Stomach (tissue), 9 donors: ENCODE measurements around the gene THAP10. TPM values are rescaled to one million over a fixed set of nuclear protein-coding genes. Genes with fewer than 3 reads are reported as not detected.
"Not testable (repeated sequence)": the region's sequence is repeated elsewhere in the genome, so short reads cannot be mapped to it uniquely, and the experiment has no call there.

ENCODE experiments used
- DNase-seq, 2 donors: peaks; one replicate each; pipeline versions ENCODE4 v3.0.0 to v3.0.0-alpha.2; 2013 to 2019
- H3K27ac ChIP-seq, 5 donors: fragments of 200-600 bp in 4 of 5; sonication (generic) in 4 of 5; one replicate each; pipeline ENCODE4 v1.5.1; 2013 to 2019; ENCODE audit warnings: mild to moderate bottlenecking in 1 of 5, moderate library complexity in 1 of 5
- H3K27me3 ChIP-seq, 3 donors: fragments of 200-600 bp; sonication (generic); one replicate each; pipeline ENCODE4 v1.5.1; 2017 to 2019; ENCODE audit warnings: mixed run types in 1 of 3
- H3K36me3 ChIP-seq, 4 donors: fragments of 200-600 bp; sonication (generic); 1 replicate in 3 of 4; 2 replicates in 1 of 4; pipeline ENCODE4 v1.5.1; 2016 to 2019
- H3K4me1 ChIP-seq, 4 donors: fragments of 200-600 bp; sonication (generic); one replicate each; pipeline ENCODE4 v1.5.1; 2016 to 2019
- H3K4me3 ChIP-seq, 4 donors: fragments of 200-600 bp; sonication (generic) in 3 of 4; one replicate each; pipeline ENCODE4 v1.5.1; 2016 to 2019; ENCODE audit warnings: mild to moderate bottlenecking in 1 of 4
- H3K9me3 ChIP-seq, 4 donors: fragments of 200-600 bp; sonication (generic); one replicate each; pipeline ENCODE4 v1.5.1; 2016 to 2019
- EP300 ChIP-seq: sonication (generic); formaldehyde crosslinking; IDR thresholded peaks from one replicate; pipeline ENCODE4 v1.6.1; 2017; ENCODE audit warnings: antibody characterized with exemption
- POLR2A ChIP-seq, 4 donors: fragments of 450-650 bp; IDR thresholded peaks; one replicate each; pipeline ENCODE4 v1.6.1; 2016; ENCODE audit warnings: antibody characterized with exemption in 4 of 4, control low read depth in 2 of 4, mild to moderate bottlenecking in 1 of 4, moderate library complexity in 1 of 4
- POLR2AphosphoS5 ChIP-seq, 3 donors: sonication (generic); formaldehyde crosslinking; IDR thresholded peaks; one replicate each; pipeline ENCODE4 v1.6.1; 2016; ENCODE audit warnings: antibody characterized with exemption in 3 of 3
- WGBS, 5 donors: extraction: QIAGEN DNeasy Blood & Tissue Kit in 3 of 5; methylation state at CpG; one replicate each; pipeline versions ENCODE4 v1.1.5 to v1.1.7; 2013 to 2018; 5-methylcytosine and 5-hydroxymethylcytosine counted together
- intact Hi-C: fragments of 100-400 bp; cut with DNase I; formaldehyde crosslinking; loops from one replicate; pipeline ENCODE4 v1.15.1; 2023; ENCODE audit warnings: low total_unique reads
- polyA plus RNA-seq, 3 donors: library from polyadenylated mRNA; stranded (reverse); fragments of 200-250 nt; gene quantifications; one replicate each; pipeline ENCODE4 v1.2.3, GENCODE V29; 2013
- total RNA-seq, 5 donors: library from RNA; depleted of rRNA; stranded (reverse); fragments of >200 nt; gene quantifications; one replicate each; pipeline versions ENCODE4 v1.1.0 to v1.2.3, GENCODE V29; 2014 to 2016
- TF ChIP-seq, protein P1 (sequence below), 7 experiments: fragments of 450-650 bp in 4 of 7; fragments of 200-600 bp in 3 of 7; sonication (generic) in 3 of 7; IDR thresholded peaks; one replicate each; pipeline ENCODE4 v1.5.1; 2016 to 2019; ENCODE audit warnings: antibody characterized with exemption in 7 of 7, control low read depth in 2 of 7, mild to moderate bottlenecking in 1 of 7
- donor health status: healthy with polysubstance abuse.
- donor health status: Bipolar disorder and iron deficiency.
- donor health status: healthy.

Gene THAP10
- total and polyA plus RNA-seq, 8 donors, result 0.72 to 4.5 (median 2.4) TPM; not detected in 1

DNA sequence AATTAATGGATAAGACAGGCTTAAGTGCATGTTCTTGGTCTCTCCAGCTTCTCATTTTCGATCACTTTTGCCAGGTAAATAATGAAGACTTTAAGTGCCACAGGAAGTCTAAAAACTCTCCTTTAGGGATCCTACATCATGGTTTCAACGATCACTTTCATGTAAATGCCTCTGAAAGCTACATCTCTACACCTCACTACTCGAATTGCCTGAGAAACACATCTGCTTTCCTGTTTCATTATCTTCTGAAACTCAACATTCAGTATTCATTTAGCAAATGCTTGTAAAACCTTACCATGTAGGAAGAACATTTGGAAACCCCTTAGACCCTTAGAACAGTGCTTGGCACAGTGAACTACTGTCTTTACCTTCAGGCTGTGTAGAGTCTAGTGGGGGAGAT lies 16.2 kb downstream of the THAP10 start:
- Histone ChIP-seq H3K4me3 (no peak overlapping the region), H3K4me1 (peaks cover 0 to 6% (median 0%) of the 10 kb centered on the region in 4 donors), H3K27me3 (peaks cover 0 to 6% (median 0%) of the 10 kb centered on the region in 3 donors), H3K36me3 (no peaks in the 10 kb centered on the region), H3K27ac (no peak overlapping the region), H3K9me3 (no peaks in the 10 kb centered on the region)
- no peak for DNase-seq
- intact Hi-C loops, result no loop called here
- TF ChIP-seq POLR2A (IDR thresholded peaks at IDR 0.05), result no peak
- TF ChIP-seq POLR2AphosphoS5 (IDR thresholded peaks at IDR 0.05), result no peak
- TF ChIP-seq, protein P1, sequence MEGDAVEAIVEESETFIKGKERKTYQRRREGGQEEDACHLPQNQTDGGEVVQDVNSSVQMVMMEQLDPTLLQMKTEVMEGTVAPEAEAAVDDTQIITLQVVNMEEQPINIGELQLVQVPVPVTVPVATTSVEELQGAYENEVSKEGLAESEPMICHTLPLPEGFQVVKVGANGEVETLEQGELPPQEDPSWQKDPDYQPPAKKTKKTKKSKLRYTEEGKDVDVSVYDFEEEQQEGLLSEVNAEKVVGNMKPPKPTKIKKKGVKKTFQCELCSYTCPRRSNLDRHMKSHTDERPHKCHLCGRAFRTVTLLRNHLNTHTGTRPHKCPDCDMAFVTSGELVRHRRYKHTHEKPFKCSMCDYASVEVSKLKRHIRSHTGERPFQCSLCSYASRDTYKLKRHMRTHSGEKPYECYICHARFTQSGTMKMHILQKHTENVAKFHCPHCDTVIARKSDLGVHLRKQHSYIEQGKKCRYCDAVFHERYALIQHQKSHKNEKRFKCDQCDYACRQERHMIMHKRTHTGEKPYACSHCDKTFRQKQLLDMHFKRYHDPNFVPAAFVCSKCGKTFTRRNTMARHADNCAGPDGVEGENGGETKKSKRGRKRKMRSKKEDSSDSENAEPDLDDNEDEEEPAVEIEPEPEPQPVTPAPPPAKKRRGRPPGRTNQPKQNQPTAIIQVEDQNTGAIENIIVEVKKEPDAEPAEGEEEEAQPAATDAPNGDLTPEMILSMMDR (IDR thresholded peaks at IDR 0.05), result no peak
- no peak for TF ChIP-seq EP300
- 59 to 76% (median 67%) methylated on average over 3 of the region's 3 CpGs for WGBS, 5 donors

DNA sequence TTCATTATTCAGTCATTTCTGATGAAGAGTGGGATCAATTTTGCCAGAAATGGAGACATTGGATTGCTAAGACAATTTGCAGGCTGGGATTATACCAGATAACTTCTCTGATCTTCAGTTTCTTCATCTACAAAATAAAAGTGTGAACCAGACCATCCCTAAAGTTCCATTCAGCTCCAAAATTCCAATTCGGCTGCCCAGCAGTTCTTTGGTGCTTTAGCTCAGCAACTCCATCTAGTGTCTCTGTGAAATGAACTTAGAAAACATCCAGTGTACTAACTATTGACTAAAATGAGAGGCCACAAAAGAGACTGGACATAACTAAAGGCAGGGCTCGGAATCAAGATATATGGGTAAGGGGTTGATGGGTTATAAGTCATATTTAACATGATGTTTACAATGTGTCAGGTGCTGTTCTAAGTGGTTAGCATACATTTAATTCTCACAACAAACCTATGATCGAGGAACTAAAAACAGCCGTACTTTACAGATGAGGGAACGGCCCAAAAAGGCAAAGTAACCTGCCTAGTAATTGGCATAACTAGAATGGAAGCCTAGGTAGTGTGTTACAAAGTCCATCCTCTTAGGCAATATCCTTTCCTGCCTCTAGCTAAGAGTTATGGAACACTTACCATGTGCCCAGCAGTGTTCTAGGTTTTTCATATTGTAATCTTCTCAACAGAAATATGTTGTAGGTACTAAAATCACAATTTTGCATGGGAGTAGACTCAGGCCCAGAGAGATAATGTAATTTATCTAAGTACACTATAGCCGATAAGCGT lies 17.0 kb downstream of the THAP10 start:
- TF ChIP-seq, protein P1 (IDR thresholded peaks at IDR 0.05), result peak in 4 of 7 experiments; percentile 14 to 30 (median 22)
- TF ChIP-seq POLR2AphosphoS5 (IDR thresholded peaks at IDR 0.05), result no peak
- no peak overlapping the region for H3K27ac ChIP-seq
- peak in 1 of 2 donors; percentile 61 for DNase-seq
- H3K36me3 ChIP-seq, result no peaks in the 10 kb centered on the region
- no peak overlapping the region for H3K4me3 ChIP-seq
- 70 to 75% (median 71%) methylated on average over 7 of the region's 7 CpGs for WGBS, 5 donors
- peaks cover 0 to 7% (median 2%) of the 10 kb centered on the region in 4 donors for H3K4me1 ChIP-seq
- intact Hi-C loops, result no loop called here
- no peaks in the 10 kb centered on the region for H3K9me3 ChIP-seq
- peaks cover 0 to 6% (median 0%) of the 10 kb centered on the region in 3 donors for H3K27me3 ChIP-seq

DNA sequence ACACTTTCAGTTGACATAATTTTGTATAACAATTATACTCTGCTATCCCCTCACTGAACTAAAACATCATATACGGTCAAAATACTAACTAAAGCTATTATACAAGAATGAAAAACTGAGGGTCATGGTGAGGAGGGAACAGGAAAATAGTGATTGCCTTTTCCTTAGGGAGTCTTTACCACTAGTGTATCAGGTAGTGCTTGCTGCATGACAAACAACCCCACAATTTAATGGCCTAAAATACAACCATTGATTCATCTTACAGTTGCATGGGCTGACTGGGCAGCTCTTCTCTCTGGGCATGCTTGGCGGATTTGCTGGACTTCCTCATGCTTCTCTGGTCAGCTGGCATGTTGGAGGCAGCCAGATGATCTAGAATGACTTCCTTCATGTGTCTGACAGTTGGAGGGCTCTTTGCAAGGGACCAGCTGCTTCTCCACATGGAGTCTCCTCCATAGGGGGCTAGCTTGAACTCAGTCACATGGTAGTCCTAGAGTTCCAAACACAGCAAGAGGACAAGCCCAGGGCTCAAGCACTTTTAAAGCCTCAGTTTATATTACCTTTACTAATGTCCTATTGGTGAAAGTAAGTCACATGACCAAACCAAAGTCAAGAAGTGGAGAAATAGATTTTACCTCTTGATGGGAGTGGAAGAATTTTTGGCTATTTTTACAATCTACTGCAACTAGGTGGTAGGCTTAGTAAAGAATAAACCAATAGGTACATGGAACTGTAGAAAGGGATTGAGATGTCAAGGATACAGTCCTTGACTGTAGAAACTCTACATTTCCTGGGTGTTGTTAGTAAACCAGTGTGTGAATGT lies 18.8 kb downstream of the THAP10 start:
- Histone ChIP-seq H3K27ac (no peak overlapping the region), H3K4me1 (peaks cover 0 to 19% (median 10%) of the 10 kb centered on the region in 4 donors), H3K4me3 (no peak overlapping the region), H3K9me3 (no peaks in the 10 kb centered on the region), H3K36me3 (no peaks in the 10 kb centered on the region), H3K27me3 (peaks cover 0 to 6% (median 0%) of the 10 kb centered on the region in 3 donors)
- no peak for TF ChIP-seq POLR2A (IDR thresholded peaks at IDR 0.05)
- TF ChIP-seq EP300, result no peak
- TF ChIP-seq POLR2AphosphoS5 (IDR thresholded peaks at IDR 0.05), result no peak
- WGBS, 5 donors, result 88 to 100% (median 94%) methylated on average over 2 of the region's 2 CpGs
- no peak for DNase-seq
- intact Hi-C loops, result no loop called here

DNA sequence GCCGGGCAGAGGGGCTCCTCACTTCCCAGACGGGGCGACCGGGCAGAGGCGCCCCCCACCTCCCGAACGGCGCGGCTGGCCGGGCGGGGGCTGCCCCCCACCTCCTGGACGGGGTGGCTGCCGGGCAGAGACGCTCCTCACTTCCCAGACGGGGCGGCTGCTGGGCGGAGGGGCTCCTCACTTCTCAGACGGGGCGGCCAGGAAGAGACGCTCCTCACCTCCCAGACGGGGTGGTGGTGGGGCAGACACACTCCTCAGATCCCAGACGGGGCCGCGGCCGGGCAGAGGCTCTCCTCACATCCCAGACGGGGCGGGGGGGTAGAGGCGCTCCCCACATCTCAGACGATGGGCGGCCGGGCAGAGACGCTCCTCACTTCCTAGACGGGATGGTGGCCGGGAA lies 20.7 kb downstream of the THAP10 start:
- H3K27me3 ChIP-seq, H3K4me3 ChIP-seq, DNase-seq, H3K36me3 ChIP-seq, H3K27ac ChIP-seq, intact Hi-C loops, H3K9me3 ChIP-seq: not testable (repeated sequence)
- peaks cover 0 to 28% (median 16%) of the 10 kb centered on the region in 4 donors for H3K4me1 ChIP-seq
- 93 to 97% (median 96%) methylated on average over 9 to 34 of the region's 34 CpGs for WGBS, 5 donors

DNA sequence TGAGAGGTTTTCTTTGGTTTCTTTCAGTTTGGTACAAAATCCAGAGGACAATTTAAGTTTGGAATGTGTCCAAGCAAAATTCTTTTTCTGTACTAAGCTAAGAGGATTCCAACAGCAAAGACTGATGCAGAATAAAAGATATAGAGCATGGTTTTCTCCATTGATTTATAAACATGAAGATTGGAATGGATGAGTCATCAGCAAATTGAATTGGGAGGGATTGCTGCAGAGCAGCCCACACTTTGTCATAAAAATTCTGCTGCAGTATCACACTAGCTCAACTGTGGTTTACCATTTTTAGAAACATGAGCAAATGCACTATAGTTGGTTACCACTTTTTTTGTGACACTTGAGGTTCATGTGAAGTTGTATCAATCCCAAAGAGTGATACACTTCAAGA lies 22.2 kb downstream of the THAP10 start:
- no peaks in the 10 kb centered on the region for H3K36me3 ChIP-seq
- TF ChIP-seq, protein P1 (IDR thresholded peaks at IDR 0.05), result no peak
- TF ChIP-seq POLR2AphosphoS5 (IDR thresholded peaks at IDR 0.05) (no peak), EP300 (no peak), POLR2A (IDR thresholded peaks at IDR 0.05) (no peak)
- DNase-seq, result peak in 1 of 2 donors; percentile 75
- H3K4me1 ChIP-seq, result peaks cover 0 to 28% (median 16%) of the 10 kb centered on the region in 4 donors
- intact Hi-C loops, result no loop called here
- peak overlapping the region in 2 of 5 donors; percentile 2 to 49 for H3K27ac ChIP-seq
- no peak overlapping the region for H3K4me3 ChIP-seq
- H3K27me3 ChIP-seq, result peaks cover 0 to 6% (median 0%) of the 10 kb centered on the region in 3 donors
- H3K9me3 ChIP-seq, result no peaks in the 10 kb centered on the region
